Neural cell (in vitro differentiated cells): ENCODE data around the gene AATK. TPM values are rescaled to one million over a fixed set of nuclear protein-coding genes. Genes with fewer than 3 reads are reported as not detected.

ENCODE experiments used
- H2AFZ ChIP-seq: fragments of 200-600, 300-800 bp; sonication (generic), shearing (Covaris generic); 2 replicates; pipeline ENCODE4 v1.6.0; 2014; ENCODE audit warnings: low read depth, mild to moderate bottlenecking, antibody characterized with exemption, low read length, moderate library complexity
- H3F3A ChIP-seq: fragments of 200-600 bp; shearing (Covaris generic); 2 replicates; pipeline ENCODE4 v1.6.1; 2016; ENCODE audit warnings: mild to moderate bottlenecking, moderate library complexity, mixed read lengths, antibody characterized with exemption, low read length; ENCODE audit not compliant: insufficient read depth, poor library complexity, severe bottlenecking
- H3K27ac ChIP-seq: fragments of 200-600, 300-800 bp; sonication (generic), shearing (Covaris generic); 2 replicates; pipeline ENCODE4 v1.5.1; 2014; ENCODE audit warnings: mild to moderate bottlenecking, low read length, moderate library complexity
- H3K27me3 ChIP-seq: fragments of 300-800, 200-600 bp; sonication (generic), shearing (Covaris generic); 2 replicates; pipeline ENCODE4 v1.6.0; 2014; ENCODE audit warnings: mild to moderate bottlenecking, low read depth, low read length, moderate library complexity; ENCODE audit not compliant: insufficient read depth
- H3K36me3 ChIP-seq: fragments of 300-800, 200-600 bp; sonication (generic), shearing (Covaris generic); 2 replicates; pipeline ENCODE4 v1.5.1; 2014; ENCODE audit warnings: mild to moderate bottlenecking, antibody characterized with exemption, low read length, moderate library complexity; ENCODE audit not compliant: insufficient read depth
- H3K4me2 ChIP-seq: fragments of 300-800, 200-600 bp; sonication (generic), shearing (Covaris generic); 2 replicates; pipeline ENCODE4 v1.6.0; 2014; ENCODE audit warnings: mild to moderate bottlenecking, low read length
- H3K4me3 ChIP-seq: fragments of 300-800, 200-600 bp; sonication (generic), shearing (Covaris generic); 2 replicates; pipeline ENCODE4 v1.5.1; 2014; ENCODE audit warnings: mild to moderate bottlenecking, low read length, moderate library complexity
- H3K79me2 ChIP-seq: fragments of 200-600 bp; shearing (Covaris generic); replicated peaks from 2 replicates; pipeline ENCODE4 v1.6.0; 2014; ENCODE audit warnings: mild to moderate bottlenecking, low read length, moderate library complexity; ENCODE audit not compliant: insufficient read depth
- H3K9ac ChIP-seq: fragments of 300-800, 200-600 bp; sonication (generic), shearing (Covaris generic); 2 replicates; pipeline ENCODE4 v1.6.1; 2016; ENCODE audit warnings: mild to moderate bottlenecking, low read length, mixed read lengths
- H3K9me2 ChIP-seq: fragments of 200-600 bp; shearing (Covaris generic); 2 replicates; pipeline ENCODE4 v1.6.1; 2016; ENCODE audit warnings: mild to moderate bottlenecking, low read length, mixed read lengths; ENCODE audit not compliant: insufficient read depth
- H3K9me3 ChIP-seq: fragments of 200-600, 300-800 bp; sonication (generic), shearing (Covaris generic); 2 replicates; pipeline ENCODE4 v1.6.1; 2016; ENCODE audit warnings: mild to moderate bottlenecking, mixed run types, low read length, moderate library complexity, mixed read lengths
- H4K20me1 ChIP-seq: fragments of 200-600 bp; shearing (Covaris generic); 2 replicates; pipeline ENCODE4 v1.6.1; 2016; ENCODE audit warnings: mild to moderate bottlenecking, mixed run types; ENCODE audit not compliant: insufficient read depth
- CTCF ChIP-seq: fragments of 450-650 bp; IDR thresholded peaks from 2 replicates; pipeline ENCODE4 v1.5.1; 2014; ENCODE audit warnings: antibody characterized with exemption, mild to moderate bottlenecking, moderate library complexity; ENCODE audit not compliant: poor library complexity, severe bottlenecking
- EP300 ChIP-seq: fragments of 450-650 bp; conservative IDR thresholded peaks from 2 replicates; pipeline ENCODE4 v1.6.1; 2014; ENCODE audit warnings: antibody characterized with exemption, mild to moderate bottlenecking, moderate library complexity; ENCODE audit not compliant: poor library complexity, severe bottlenecking
- EZH2 ChIP-seq: fragments of 200-600, 300-800 bp; shearing (Covaris generic), sonication (generic); IDR thresholded peaks from 2 replicates; pipeline ENCODE4 v1.6.1; 2014; ENCODE audit warnings: antibody characterized with exemption, low read length, borderline replicate concordance, mild to moderate bottlenecking; ENCODE audit not compliant: insufficient read depth, poor library complexity, severe bottlenecking
- MXI1 ChIP-seq: fragments of 450-650 bp; conservative IDR thresholded peaks from 2 replicates; pipeline ENCODE4 v1.6.1; 2014; ENCODE audit warnings: antibody characterized with exemption, mild to moderate bottlenecking; ENCODE audit not compliant: poor library complexity, severe bottlenecking
- POLR2AphosphoS5 ChIP-seq: IDR thresholded peaks from 2 replicates; pipeline ENCODE4 v1.6.1; 2012
- RAD21 ChIP-seq: fragments of 450-650 bp; conservative IDR thresholded peaks from 2 replicates; pipeline ENCODE4 v1.6.1; 2014; ENCODE audit warnings: antibody characterized with exemption, mild to moderate bottlenecking, moderate library complexity
- SMC3 ChIP-seq: fragments of 450-650 bp; conservative IDR thresholded peaks from 2 replicates; pipeline ENCODE4 v1.6.1; 2014; ENCODE audit warnings: antibody characterized with exemption, mild to moderate bottlenecking, moderate library complexity; ENCODE audit not compliant: poor library complexity
- TAF1 ChIP-seq: IDR thresholded peaks from 2 replicates; pipeline ENCODE4 v1.6.1; 2012; ENCODE audit warnings: low read depth
- polyA plus RNA-seq: library from polyadenylated mRNA; depleted of rRNA; stranded (reverse); fragments of >200 nt; gene quantifications from 2 replicates; pipeline ENCODE4 v1.2.3, GENCODE V29; 2014
- TF ChIP-seq, protein P1 (sequence below): IDR thresholded peaks from 2 replicates; pipeline ENCODE4 v1.6.1; 2012; ENCODE audit warnings: borderline replicate concordance

The AATK gene
- polyA plus RNA-seq, 1 donor from 2014 or later = 11.1 TPM

DNA sequence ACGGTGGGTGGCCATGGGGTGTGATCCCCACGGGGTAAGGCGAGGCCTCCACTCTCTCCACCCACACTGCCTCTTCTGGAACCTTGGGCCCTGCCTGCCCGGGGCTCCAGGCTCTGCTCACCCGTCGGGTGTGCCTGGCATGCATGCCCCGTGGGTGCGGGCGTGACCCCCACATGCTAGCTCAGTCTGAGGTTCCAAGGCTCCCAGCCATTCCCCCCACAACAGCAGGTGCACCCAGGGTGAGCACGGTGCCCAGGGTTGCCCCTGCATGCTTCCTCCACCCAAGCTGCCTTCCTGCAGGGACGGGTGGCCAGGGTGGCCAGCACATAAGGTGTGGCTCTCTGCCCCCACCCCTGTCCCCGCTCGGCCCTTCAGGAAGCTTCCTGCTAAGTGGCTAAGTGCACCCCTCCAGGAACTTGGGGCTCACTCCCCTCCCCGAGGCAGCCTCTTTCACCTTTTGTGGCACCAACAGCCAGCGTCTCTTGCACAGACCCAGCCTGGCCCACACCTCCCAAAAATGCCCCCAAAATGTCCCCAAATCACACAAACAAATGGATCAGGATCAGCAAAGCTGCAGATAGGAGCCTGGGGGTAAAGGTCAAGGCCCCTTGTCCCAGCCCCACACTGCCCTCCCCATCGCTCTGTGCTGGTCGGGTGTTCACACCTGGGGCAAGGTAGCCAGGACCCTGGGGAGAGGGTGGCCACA is 22.2 kb downstream of the AATK start:
- no peak overlapping the region for H3K27ac ChIP-seq
- no peaks in the 10 kb centered on the region for H3K9me3 ChIP-seq
- no peaks in the 10 kb centered on the region for H3K9me2 ChIP-seq
- no peaks in the 10 kb centered on the region for H4K20me1 ChIP-seq
- no peak overlapping the region for H3K4me2 ChIP-seq
- TF ChIP-seq, protein P1, sequence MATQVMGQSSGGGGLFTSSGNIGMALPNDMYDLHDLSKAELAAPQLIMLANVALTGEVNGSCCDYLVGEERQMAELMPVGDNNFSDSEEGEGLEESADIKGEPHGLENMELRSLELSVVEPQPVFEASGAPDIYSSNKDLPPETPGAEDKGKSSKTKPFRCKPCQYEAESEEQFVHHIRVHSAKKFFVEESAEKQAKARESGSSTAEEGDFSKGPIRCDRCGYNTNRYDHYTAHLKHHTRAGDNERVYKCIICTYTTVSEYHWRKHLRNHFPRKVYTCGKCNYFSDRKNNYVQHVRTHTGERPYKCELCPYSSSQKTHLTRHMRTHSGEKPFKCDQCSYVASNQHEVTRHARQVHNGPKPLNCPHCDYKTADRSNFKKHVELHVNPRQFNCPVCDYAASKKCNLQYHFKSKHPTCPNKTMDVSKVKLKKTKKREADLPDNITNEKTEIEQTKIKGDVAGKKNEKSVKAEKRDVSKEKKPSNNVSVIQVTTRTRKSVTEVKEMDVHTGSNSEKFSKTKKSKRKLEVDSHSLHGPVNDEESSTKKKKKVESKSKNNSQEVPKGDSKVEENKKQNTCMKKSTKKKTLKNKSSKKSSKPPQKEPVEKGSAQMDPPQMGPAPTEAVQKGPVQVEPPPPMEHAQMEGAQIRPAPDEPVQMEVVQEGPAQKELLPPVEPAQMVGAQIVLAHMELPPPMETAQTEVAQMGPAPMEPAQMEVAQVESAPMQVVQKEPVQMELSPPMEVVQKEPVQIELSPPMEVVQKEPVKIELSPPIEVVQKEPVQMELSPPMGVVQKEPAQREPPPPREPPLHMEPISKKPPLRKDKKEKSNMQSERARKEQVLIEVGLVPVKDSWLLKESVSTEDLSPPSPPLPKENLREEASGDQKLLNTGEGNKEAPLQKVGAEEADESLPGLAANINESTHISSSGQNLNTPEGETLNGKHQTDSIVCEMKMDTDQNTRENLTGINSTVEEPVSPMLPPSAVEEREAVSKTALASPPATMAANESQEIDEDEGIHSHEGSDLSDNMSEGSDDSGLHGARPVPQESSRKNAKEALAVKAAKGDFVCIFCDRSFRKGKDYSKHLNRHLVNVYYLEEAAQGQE = no peak
- no peak for TF ChIP-seq RAD21
- no peak overlapping the region for H3K9ac ChIP-seq
- no peaks in the 10 kb centered on the region for H3F3A ChIP-seq
- H3K36me3 ChIP-seq = no peaks in the 10 kb centered on the region
- no peak overlapping the region for H2AFZ ChIP-seq
- no peaks in the 10 kb centered on the region for H3K27me3 ChIP-seq
- no peaks in the 10 kb centered on the region for H3K79me2 ChIP-seq
- H3K4me3 ChIP-seq = no peak overlapping the region

- H2AFZ ChIP-seq = no peak overlapping the region
- no peak overlapping the region for H3K27ac ChIP-seq
- TF ChIP-seq, protein P1 = no peak
- TF ChIP-seq TAF1 (no peak), SMC3 (no peak), POLR2AphosphoS5 (no peak), RAD21 (no peak), MXI1 (no peak), CTCF (no peak), EZH2 (no peak), EP300 (no peak)
- H3K9me3 ChIP-seq = no peaks in the 10 kb centered on the region
- H3K36me3 ChIP-seq = no peaks in the 10 kb centered on the region
- H3K4me2 ChIP-seq = no peak overlapping the region
- H3K79me2 ChIP-seq = no peaks in the 10 kb centered on the region
- H3K9ac ChIP-seq = no peak overlapping the region
- H3K4me3 ChIP-seq = no peak overlapping the region
- no peaks in the 10 kb centered on the region for H3K27me3 ChIP-seq
- no peaks in the 10 kb centered on the region for H4K20me1 ChIP-seq
- H3K9me2 ChIP-seq = no peaks in the 10 kb centered on the region
- no peaks in the 10 kb centered on the region for H3F3A ChIP-seq
Observed at GRCh38 chr17:81143200-81143527, 22.9 kb downstream of the AATK start.
